ENCODE data around the gene RIN3. TPM values are rescaled to one million over a fixed set of nuclear protein-coding genes. Genes with fewer than 3 reads are reported as not detected.

RIN3 gene
- total RNA-seq, 1 donor from 2014 or later, result 18.8 TPM

DNA sequence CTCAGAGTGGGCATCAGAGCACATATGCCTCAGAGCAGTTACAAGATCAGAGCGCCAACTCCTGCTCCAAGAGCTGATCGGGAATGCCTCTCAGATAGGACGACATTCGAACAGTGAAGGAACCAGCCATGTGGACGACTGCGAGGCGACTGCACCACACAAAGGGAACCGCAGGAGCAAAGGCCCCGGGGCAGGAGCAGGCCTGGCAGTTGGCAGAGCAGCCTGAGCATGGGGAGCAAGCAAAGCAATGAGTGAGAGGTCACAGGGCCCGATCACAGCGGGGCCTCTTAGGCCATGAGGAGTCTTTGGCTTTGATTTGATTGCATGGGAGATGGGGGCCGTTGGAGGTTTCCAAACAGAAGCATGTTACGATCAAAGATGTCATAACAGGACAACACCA lies 144.6 kb downstream of the RIN3 start:
- H3K4me1 Mint-ChIP-seq (ENCODE audit: low read depth), result no peaks in the 10 kb centered on the region
- DNase-seq (ENCODE audit: low spot score), result no peak
- H3K27ac Mint-ChIP-seq (ENCODE audit: unreplicated experiment), result no peak overlapping the region
- H3K9me3 Mint-ChIP-seq (ENCODE audit: low read depth), result no peaks in the 10 kb centered on the region
- TF ChIP-seq, protein P1, sequence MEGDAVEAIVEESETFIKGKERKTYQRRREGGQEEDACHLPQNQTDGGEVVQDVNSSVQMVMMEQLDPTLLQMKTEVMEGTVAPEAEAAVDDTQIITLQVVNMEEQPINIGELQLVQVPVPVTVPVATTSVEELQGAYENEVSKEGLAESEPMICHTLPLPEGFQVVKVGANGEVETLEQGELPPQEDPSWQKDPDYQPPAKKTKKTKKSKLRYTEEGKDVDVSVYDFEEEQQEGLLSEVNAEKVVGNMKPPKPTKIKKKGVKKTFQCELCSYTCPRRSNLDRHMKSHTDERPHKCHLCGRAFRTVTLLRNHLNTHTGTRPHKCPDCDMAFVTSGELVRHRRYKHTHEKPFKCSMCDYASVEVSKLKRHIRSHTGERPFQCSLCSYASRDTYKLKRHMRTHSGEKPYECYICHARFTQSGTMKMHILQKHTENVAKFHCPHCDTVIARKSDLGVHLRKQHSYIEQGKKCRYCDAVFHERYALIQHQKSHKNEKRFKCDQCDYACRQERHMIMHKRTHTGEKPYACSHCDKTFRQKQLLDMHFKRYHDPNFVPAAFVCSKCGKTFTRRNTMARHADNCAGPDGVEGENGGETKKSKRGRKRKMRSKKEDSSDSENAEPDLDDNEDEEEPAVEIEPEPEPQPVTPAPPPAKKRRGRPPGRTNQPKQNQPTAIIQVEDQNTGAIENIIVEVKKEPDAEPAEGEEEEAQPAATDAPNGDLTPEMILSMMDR (IDR thresholded peaks at IDR 0.05), result no peak
- no peak overlapping the region for H3K4me3 Mint-ChIP-seq (ENCODE audit: unreplicated experiment)
- H3K36me3 Mint-ChIP-seq (ENCODE audit: low read depth), result peaks cover 29% of the 10 kb centered on the region
- no peaks in the 10 kb centered on the region for H3K27me3 Mint-ChIP-seq (ENCODE audit: low read depth)

DNA sequence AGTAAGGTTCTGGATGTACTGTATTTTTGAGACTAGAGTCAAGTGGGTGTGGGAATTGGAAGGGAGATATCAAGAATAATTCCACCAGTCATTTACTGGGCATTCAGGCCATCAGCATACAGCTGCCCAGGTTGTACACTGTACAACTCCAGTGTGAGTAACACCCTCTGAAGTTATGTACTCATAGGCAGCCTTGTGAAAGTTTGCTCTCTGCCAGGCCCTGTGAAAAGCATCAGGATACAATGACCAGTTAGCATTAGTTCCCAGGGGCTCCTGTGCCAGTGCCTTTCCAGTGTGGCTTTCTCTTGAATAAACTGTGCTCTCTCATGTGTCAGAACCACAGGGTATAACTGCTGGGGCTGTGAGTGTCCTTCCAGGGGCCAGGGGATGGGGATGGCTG lies 145.1 kb downstream of the RIN3 start:
- H3K27me3 Mint-ChIP-seq (ENCODE audit: low read depth), result no peaks in the 10 kb centered on the region
- no peak overlapping the region for H3K27ac Mint-ChIP-seq (ENCODE audit: unreplicated experiment)
- no peak for DNase-seq (ENCODE audit: low spot score)
- peaks cover 27% of the 10 kb centered on the region for H3K36me3 Mint-ChIP-seq (ENCODE audit: low read depth)
- no peak overlapping the region for H3K4me3 Mint-ChIP-seq (ENCODE audit: unreplicated experiment)
- no peaks in the 10 kb centered on the region for H3K4me1 Mint-ChIP-seq (ENCODE audit: low read depth)
- TF ChIP-seq, protein P1 (IDR thresholded peaks at IDR 0.05), result no peak
- no peaks in the 10 kb centered on the region for H3K9me3 Mint-ChIP-seq (ENCODE audit: low read depth)

DNA sequence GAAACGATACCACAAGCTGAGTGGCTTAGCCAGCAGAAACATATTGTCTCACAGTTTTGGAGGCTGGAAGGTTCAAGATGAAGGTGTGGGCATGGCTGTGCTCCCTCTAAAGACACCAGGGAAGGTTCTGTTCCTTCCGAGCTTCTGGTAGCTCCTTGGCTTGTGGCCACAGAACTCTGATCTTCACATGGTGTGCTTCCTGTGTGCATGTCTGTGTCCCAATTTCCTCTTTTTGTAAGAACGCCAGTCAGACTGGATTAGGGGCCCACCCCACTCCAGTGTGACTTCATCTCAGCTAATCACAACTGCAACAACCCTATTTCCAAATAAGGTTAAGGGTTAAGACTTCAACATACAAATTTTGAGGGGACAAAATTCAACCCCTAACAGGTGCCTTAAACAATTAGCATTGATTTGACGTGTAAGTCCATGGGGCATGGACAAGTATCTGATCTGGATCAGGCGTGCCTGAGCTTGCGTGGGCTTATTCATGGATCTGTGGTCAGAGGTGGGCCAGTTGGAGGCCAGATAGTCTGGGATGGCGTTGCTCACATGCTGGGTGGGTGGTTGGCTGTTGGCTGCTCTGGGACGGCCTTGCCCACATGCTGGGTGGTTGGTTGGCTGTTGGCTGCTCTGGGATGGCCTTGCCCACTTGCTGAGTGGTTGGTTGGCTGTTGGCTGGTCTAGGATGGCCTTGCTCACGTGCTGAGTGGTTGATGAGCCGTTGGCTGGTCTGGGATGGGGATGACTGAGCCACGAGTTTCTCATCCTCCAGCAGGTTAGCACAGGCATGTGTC lies 146.4 kb downstream of the RIN3 start:
- Mint-ChIP-seq H3K36me3 (ENCODE audit: low read depth) (peaks cover 33% of the 10 kb centered on the region), H3K27me3 (ENCODE audit: low read depth) (no peaks in the 10 kb centered on the region), H3K27ac (ENCODE audit: unreplicated experiment) (no peak overlapping the region), H3K4me3 (ENCODE audit: unreplicated experiment) (no peak overlapping the region), H3K9me3 (ENCODE audit: low read depth) (no peaks in the 10 kb centered on the region), H3K4me1 (ENCODE audit: low read depth) (no peaks in the 10 kb centered on the region)
- no peak for DNase-seq (ENCODE audit: low spot score)
- TF ChIP-seq, protein P1 (IDR thresholded peaks at IDR 0.05), result no peak

DNA sequence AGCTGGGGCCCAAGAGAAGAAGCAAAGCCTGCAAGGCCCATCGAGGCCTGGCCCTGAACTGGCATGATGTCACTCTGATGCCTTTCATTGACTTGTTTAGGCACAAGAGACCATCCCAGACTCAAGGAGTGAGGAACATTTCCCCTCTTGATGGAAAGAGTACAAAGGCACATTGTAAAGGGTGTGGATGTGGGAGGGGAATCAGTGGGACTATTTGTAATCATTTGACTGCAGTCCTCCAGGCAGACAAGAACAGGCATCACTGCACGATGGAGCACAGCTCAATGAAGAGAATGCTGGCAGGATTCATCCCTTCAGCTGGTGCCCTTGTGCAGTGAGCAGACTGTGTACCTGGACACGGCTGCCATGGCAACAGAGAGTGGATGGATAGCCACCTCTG lies 147.0 kb downstream of the RIN3 start:
- H3K27me3 Mint-ChIP-seq (ENCODE audit: low read depth), result no peaks in the 10 kb centered on the region
- H3K9me3 Mint-ChIP-seq (ENCODE audit: low read depth), result no peaks in the 10 kb centered on the region
- H3K36me3 Mint-ChIP-seq (ENCODE audit: low read depth), result peaks cover 31% of the 10 kb centered on the region
- TF ChIP-seq, protein P1 (IDR thresholded peaks at IDR 0.05), result no peak
- no peak overlapping the region for H3K27ac Mint-ChIP-seq (ENCODE audit: unreplicated experiment)
- DNase-seq (ENCODE audit: low spot score), result no peak
- H3K4me3 Mint-ChIP-seq (ENCODE audit: unreplicated experiment), result no peak overlapping the region
- H3K4me1 Mint-ChIP-seq (ENCODE audit: low read depth), result no peaks in the 10 kb centered on the region

DNA sequence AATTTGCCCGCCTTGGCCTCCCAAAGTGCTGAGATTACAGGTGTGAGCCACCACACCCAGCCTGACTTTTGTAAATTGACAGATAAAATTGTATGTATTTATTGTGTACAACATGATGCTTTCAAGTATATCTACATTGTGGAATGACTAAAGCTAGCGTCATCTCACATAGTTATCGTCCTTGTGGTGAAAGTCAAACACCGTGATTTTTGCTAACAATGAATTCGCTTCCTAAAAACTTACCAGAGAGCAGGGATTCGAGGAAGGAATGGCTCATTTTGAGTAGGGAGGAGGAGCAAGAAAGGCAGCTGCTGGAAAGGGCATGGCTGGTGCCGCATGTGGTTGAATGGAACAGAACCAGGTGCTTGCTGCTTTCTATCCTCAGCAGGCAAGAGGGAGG lies 149.5 kb downstream of the RIN3 start:
- H3K4me3 Mint-ChIP-seq (ENCODE audit: unreplicated experiment), result no peak overlapping the region
- no peaks in the 10 kb centered on the region for H3K9me3 Mint-ChIP-seq (ENCODE audit: low read depth)
- H3K27ac Mint-ChIP-seq (ENCODE audit: unreplicated experiment), result no peak overlapping the region
- TF ChIP-seq, protein P1 (IDR thresholded peaks at IDR 0.05), result no peak
- H3K4me1 Mint-ChIP-seq (ENCODE audit: low read depth), result no peaks in the 10 kb centered on the region
- no peaks in the 10 kb centered on the region for H3K27me3 Mint-ChIP-seq (ENCODE audit: low read depth)
- H3K36me3 Mint-ChIP-seq (ENCODE audit: low read depth), result peaks cover 34% of the 10 kb centered on the region
- DNase-seq (ENCODE audit: low spot score), result no peak
